Activated CD4-positive, alpha-beta T cell treated with anti-CD3 and anti-CD28 coated beads, Interleukin-2, amount 10 ng/mL, durations not matched to agents 7 days and 5 days (primary cell): ENCODE results near the gene RECK. TPM values are rescaled to one million over a fixed set of nuclear protein-coding genes. Genes with fewer than 3 reads are reported as not detected.

Source experiments
- CTCF ChIA-PET: fragments of 350-600 bp; sonication (Branson Sonifier 250); formaldehyde crosslinking; loops from one replicate; lab custom pipeline; 2021; ENCODE audit warnings: antibody characterized with exemption; lab: Charles Lee
- POLR2A ChIA-PET: fragments of 350-600 bp; sonication (Branson Sonifier 250); formaldehyde crosslinking; loops from one replicate; lab custom pipeline; 2021; ENCODE audit warnings: antibody characterized with exemption; lab: Charles Lee
- DNase-seq: peaks from one replicate; pipeline ENCODE4 v3.0.0-alpha.2; 2020
- H3K27ac Mint-ChIP-seq: one replicate; pipeline ENCODE4 v1.8.0; 2021; ENCODE audit warnings: mild to moderate bottlenecking, moderate library complexity, mixed read lengths
- H3K27me3 Mint-ChIP-seq: one replicate; pipeline ENCODE4 v1.8.0; 2021; ENCODE audit warnings: mixed read lengths
- H3K36me3 Mint-ChIP-seq: one replicate; pipeline ENCODE4 v1.8.0; 2021; ENCODE audit warnings: low read depth, mixed read lengths
- H3K4me1 Mint-ChIP-seq: one replicate; pipeline ENCODE4 v1.8.0; 2021; ENCODE audit warnings: mixed read lengths
- H3K4me3 Mint-ChIP-seq: one replicate; pipeline ENCODE4 v1.8.0; 2021; ENCODE audit warnings: mild to moderate bottlenecking, moderate library complexity, mixed read lengths
- H3K9me3 Mint-ChIP-seq: one replicate; pipeline ENCODE4 v1.8.0; 2021; ENCODE audit warnings: mixed read lengths
- total RNA-seq, 2 experiments: library from RNA; stranded (reverse); gene quantifications; one replicate each; pipeline ENCODE4 v1.2.3, GENCODE V29; 2021

RECK gene
- total RNA-seq, 2 experiments from 2014 or later, result 7.0 to 8.2 TPM

DNA sequence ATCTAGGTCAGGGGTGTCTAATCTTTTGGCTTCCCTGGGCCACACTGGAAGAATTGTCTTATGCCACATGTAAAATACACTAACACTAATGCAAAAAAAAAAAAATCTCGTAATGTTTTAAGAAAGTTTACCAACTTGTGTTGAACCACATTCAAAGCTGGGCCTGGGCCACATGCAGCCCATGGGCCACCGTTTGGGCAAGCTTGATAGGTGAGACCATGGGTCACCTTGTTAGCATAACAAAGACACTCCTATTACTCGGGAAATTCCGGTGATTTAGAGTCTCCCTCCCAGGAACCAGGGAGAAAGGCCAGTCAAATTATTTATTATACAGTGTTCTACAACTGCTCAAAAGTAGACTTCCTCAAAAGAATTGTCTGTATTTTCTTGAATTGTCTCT lies 12.7 kb downstream of the RECK start:
- Mint-ChIP-seq H3K27me3 (no peaks in the 10 kb centered on the region), H3K27ac (no peak overlapping the region), H3K4me1 (peaks cover 5% of the 10 kb centered on the region), H3K36me3 (peaks cover 2% of the 10 kb centered on the region), H3K4me3 (no peak overlapping the region), H3K9me3 (no peaks in the 10 kb centered on the region)
- ChIA-PET CTCF (interaction anchor here (1.0 kb wide), 2 partner anchors 19 to 37 kb away, joined by 4 read pairs; no protein-coding TSS in a partner anchor), POLR2A (no interaction called here)
- no peak for DNase-seq

- Mint-ChIP-seq H3K27ac (no peak overlapping the region), H3K36me3 (peaks cover 2% of the 10 kb centered on the region), H3K9me3 (no peaks in the 10 kb centered on the region), H3K4me1 (no peaks in the 10 kb centered on the region), H3K4me3 (no peak overlapping the region), H3K27me3 (no peaks in the 10 kb centered on the region)
- ChIA-PET CTCF (interaction anchor here (0.9 kb wide), 1 partner anchor 96 kb away, joined by 3 read pairs; no protein-coding TSS in a partner anchor), POLR2A (no interaction called here)
- no peak for DNase-seq
Observed at GRCh38 chr9:36050476-36050875, 13.8 kb downstream of the RECK start.

GRCh38 chr9:36051317-36051716 lies 14.6 kb downstream of the RECK start:
- POLR2A ChIA-PET, result no interaction called here
- no peak for DNase-seq
- Mint-ChIP-seq H3K27ac (no peak overlapping the region), H3K27me3 (no peaks in the 10 kb centered on the region), H3K4me1 (no peaks in the 10 kb centered on the region), H3K4me3 (no peak overlapping the region), H3K9me3 (no peaks in the 10 kb centered on the region), H3K36me3 (peaks cover 2% of the 10 kb centered on the region)
- CTCF ChIA-PET, result interaction anchor here (0.9 to 1.0 kb wide), 3 partner anchors 13 to 97 kb away, joined by 3 read pairs; no protein-coding TSS in a partner anchor

- POLR2A ChIA-PET, result no interaction called here
- Mint-ChIP-seq H3K27me3 (no peaks in the 10 kb centered on the region), H3K4me3 (no peak overlapping the region), H3K4me1 (no peaks in the 10 kb centered on the region), H3K9me3 (no peaks in the 10 kb centered on the region), H3K27ac (no peak overlapping the region), H3K36me3 (peaks cover 2% of the 10 kb centered on the region)
- CTCF ChIA-PET, result interaction anchor here (0.6 to 1.0 kb wide), 2 partner anchors 50 to 821 kb away, joined by 3 to 4 read pairs; no protein-coding TSS in a partner anchor
- no peak for DNase-seq
Observed at GRCh38 chr9:36053971-36054370, 17.3 kb downstream of the RECK start.

DNA sequence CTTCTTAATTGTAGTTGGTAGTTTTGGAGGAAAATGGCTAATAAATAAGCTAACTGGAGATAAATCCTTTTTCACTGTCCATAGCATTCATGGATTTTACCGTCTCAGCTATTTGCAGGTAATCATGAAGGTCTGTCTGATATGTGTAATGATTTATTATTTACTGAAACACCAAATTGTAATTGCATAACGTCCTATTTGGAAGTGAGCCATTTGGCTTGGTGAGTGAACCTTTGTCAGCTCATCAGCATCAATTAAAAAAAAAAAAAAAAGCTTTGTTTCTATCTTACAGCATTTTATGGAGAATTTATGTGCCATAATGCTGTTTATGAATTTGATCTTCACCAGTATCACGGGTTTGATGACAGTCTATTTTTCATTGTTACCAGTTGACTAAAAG lies 20.2 kb downstream of the RECK start:
- Mint-ChIP-seq H3K4me3 (no peak overlapping the region), H3K27me3 (no peaks in the 10 kb centered on the region), H3K27ac (no peak overlapping the region), H3K9me3 (no peaks in the 10 kb centered on the region), H3K36me3 (peaks cover 3% of the 10 kb centered on the region), H3K4me1 (no peaks in the 10 kb centered on the region)
- CTCF ChIA-PET, result interaction anchor here (0.6 to 0.8 kb wide), 2 partner anchors 158 to 175 kb away, joined by 4 read pairs; no protein-coding TSS in a partner anchor
- no peak for DNase-seq
- POLR2A ChIA-PET, result no interaction called here

- Mint-ChIP-seq H3K9me3 (no peaks in the 10 kb centered on the region), H3K27me3 (no peaks in the 10 kb centered on the region), H3K4me3 (no peak overlapping the region), H3K4me1 (peaks cover 2% of the 10 kb centered on the region), H3K27ac (no peak overlapping the region), H3K36me3 (peaks cover 12% of the 10 kb centered on the region)
- ChIA-PET CTCF (interaction anchor here (0.8 to 1.1 kb wide), 3 partner anchors 12 to 151 kb away, joined by 3 read pairs; no protein-coding TSS in a partner anchor), POLR2A (no interaction called here)
- no peak for DNase-seq
Observed at GRCh38 chr9:36063804-36064447, 27.2 kb downstream of the RECK start.

- peaks cover 2% of the 10 kb centered on the region for H3K4me1 Mint-ChIP-seq
- CTCF ChIA-PET, result interaction anchor here (0.8 to 1.2 kb wide), 4 partner anchors 13 to 151 kb away, joined by 3 to 5 read pairs (median 3); no protein-coding TSS in a partner anchor
- POLR2A ChIA-PET, result interaction anchor here (0.6 kb wide), 1 partner anchor 80 kb away, joined by 3 read pairs; no protein-coding TSS in a partner anchor
- H3K4me3 Mint-ChIP-seq, result no peak overlapping the region
- no peaks in the 10 kb centered on the region for H3K27me3 Mint-ChIP-seq
- no peaks in the 10 kb centered on the region for H3K9me3 Mint-ChIP-seq
- H3K36me3 Mint-ChIP-seq, result peaks cover 11% of the 10 kb centered on the region
- no peak overlapping the region for H3K27ac Mint-ChIP-seq
- no peak for DNase-seq
Observed at GRCh38 chr9:36064448-36065037, 27.8 kb downstream of the RECK start.

DNA sequence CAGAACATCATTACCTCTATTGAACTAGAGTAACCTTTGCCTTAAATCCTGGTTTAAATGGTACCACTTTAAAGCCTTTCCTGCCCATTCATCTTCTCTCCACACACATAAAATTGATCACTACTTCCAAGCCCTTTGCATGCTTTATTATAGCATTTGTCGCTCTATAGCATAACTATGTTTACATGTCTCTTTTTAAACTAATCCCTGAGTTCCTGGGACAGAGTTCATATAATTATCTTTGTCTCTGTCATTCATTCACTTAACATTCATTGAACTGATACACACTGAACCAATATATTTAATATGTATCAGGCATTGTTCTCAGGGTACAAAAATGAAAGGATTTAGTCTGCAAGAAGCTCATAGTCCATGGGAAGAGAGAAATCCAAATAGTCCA lies 37.3 kb downstream of the RECK start:
- H3K9me3 Mint-ChIP-seq, result no peaks in the 10 kb centered on the region
- H3K27ac Mint-ChIP-seq, result no peak overlapping the region
- H3K27me3 Mint-ChIP-seq, result no peaks in the 10 kb centered on the region
- CTCF ChIA-PET, result interaction anchor here (0.8 to 1.3 kb wide), 3 partner anchors 8 to 93 kb away, joined by 3 to 5 read pairs (median 3); no protein-coding TSS in a partner anchor
- no peaks in the 10 kb centered on the region for H3K4me1 Mint-ChIP-seq
- no peak overlapping the region for H3K4me3 Mint-ChIP-seq
- no peak for DNase-seq
- POLR2A ChIA-PET, result no interaction called here
- no peaks in the 10 kb centered on the region for H3K36me3 Mint-ChIP-seq

GRCh38 chr9:36074870-36075532 lies 38.3 kb downstream of the RECK start:
- CTCF ChIA-PET, result interaction anchor here (0.5 to 1.3 kb wide), 3 partner anchors 9 to 1346 kb away, joined by 3 to 5 read pairs (median 3); no protein-coding TSS in a partner anchor
- Mint-ChIP-seq H3K4me3 (no peak overlapping the region), H3K4me1 (no peaks in the 10 kb centered on the region), H3K9me3 (no peaks in the 10 kb centered on the region), H3K27me3 (no peaks in the 10 kb centered on the region), H3K27ac (no peak overlapping the region), H3K36me3 (no peaks in the 10 kb centered on the region)
- no peak for DNase-seq
- POLR2A ChIA-PET, result no interaction called here

GRCh38 chr9:36078051-36078450 lies 41.3 kb downstream of the RECK start:
- DNase-seq, result no peak
- H3K9me3 Mint-ChIP-seq, result no peaks in the 10 kb centered on the region
- no peaks in the 10 kb centered on the region for H3K4me1 Mint-ChIP-seq
- H3K27ac Mint-ChIP-seq, result no peak overlapping the region
- no peak overlapping the region for H3K4me3 Mint-ChIP-seq
- CTCF ChIA-PET, result interaction anchor here (0.5 to 0.6 kb wide), 2 partner anchors 214 to 500 kb away, joined by 3 read pairs; no protein-coding TSS in a partner anchor
- no peaks in the 10 kb centered on the region for H3K36me3 Mint-ChIP-seq
- H3K27me3 Mint-ChIP-seq, result no peaks in the 10 kb centered on the region
- POLR2A ChIA-PET, result no interaction called here

DNA sequence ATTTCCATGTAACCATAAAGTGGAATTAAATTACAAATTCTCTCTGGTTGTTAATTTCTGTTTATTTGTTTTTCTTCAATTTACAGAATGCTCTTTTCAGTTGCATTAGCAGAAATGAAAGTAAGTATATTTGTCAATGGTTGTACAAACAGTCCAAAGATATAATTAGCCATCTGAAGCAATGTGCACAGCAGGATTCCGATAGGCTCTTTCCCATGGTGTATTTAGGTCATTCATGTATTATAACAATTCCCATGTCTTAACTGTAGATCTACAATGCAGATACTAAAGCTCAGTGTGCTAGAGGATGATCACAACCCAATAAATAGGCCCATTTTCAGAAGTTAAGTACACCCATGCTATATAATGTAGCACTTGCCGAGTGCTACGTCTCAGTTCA lies 43.8 kb downstream of the RECK start:
- Mint-ChIP-seq H3K27ac (no peak overlapping the region), H3K36me3 (peaks cover 2% of the 10 kb centered on the region), H3K4me1 (no peaks in the 10 kb centered on the region), H3K4me3 (no peak overlapping the region), H3K9me3 (no peaks in the 10 kb centered on the region), H3K27me3 (no peaks in the 10 kb centered on the region)
- no peak for DNase-seq
- ChIA-PET CTCF (interaction anchor here (0.6 kb wide), 1 partner anchor 404 kb away, joined by 4 read pairs; no protein-coding TSS in a partner anchor), POLR2A (no interaction called here)

GRCh38 chr9:36082931-36083330 lies 46.2 kb downstream of the RECK start:
- Mint-ChIP-seq H3K27ac (no peak overlapping the region), H3K4me3 (no peak overlapping the region), H3K9me3 (no peaks in the 10 kb centered on the region), H3K36me3 (peaks cover 15% of the 10 kb centered on the region), H3K4me1 (no peaks in the 10 kb centered on the region), H3K27me3 (no peaks in the 10 kb centered on the region)
- ChIA-PET POLR2A (no interaction called here), CTCF (interaction anchor here (1.7 kb wide), 1 partner anchor 20 kb away, joined by 3 read pairs; no protein-coding TSS in a partner anchor)
- DNase-seq, result no peak
